Measurements from ENCODE around the gene LDB2. TPM values are rescaled to one million over a fixed set of nuclear protein-coding genes. Genes with fewer than 3 reads are reported as not detected.

The LDB2 gene
- total RNA-seq, 1 experiment from 2014 or later, result not detected

GRCh38 chr4:16705341-16705740 lies 193.1 kb downstream of the LDB2 start:
- H3K4me3 ChIP-seq, result no peak overlapping the region
- no TSS peak for BruUV-seq (replicated peaks)
- no peaks in the 10 kb centered on the region for H4K20me1 ChIP-seq (ENCODE audit: insufficient read depth)
- no peaks in the 10 kb centered on the region for H3F3A ChIP-seq (ENCODE audit: insufficient read depth, low read depth)
- H3K36me3 ChIP-seq (ENCODE audit: low read depth), result no peaks in the 10 kb centered on the region
- H3K9me3 ChIP-seq (ENCODE audit: insufficient read depth, low read depth), result no peaks in the 10 kb centered on the region
- H3K27ac ChIP-seq, result no peak overlapping the region
- no peaks in the 10 kb centered on the region for H3K27me3 ChIP-seq (ENCODE audit: insufficient read depth, low read depth)
- no peaks in the 10 kb centered on the region for H3K79me2 ChIP-seq (ENCODE audit: low read depth)
- CTCF ChIA-PET, result no interaction called here
- DNase-seq, result no peak
- no peak overlapping the region for H2AFZ ChIP-seq
- intact Hi-C loops (cut with micrococcal nuclease; ENCODE audit: unreplicated experiment), result no loop called here
- no peaks in the 10 kb centered on the region for H3K9me2 ChIP-seq (ENCODE audit: insufficient read depth)
- TF ChIP-seq, protein P1, sequence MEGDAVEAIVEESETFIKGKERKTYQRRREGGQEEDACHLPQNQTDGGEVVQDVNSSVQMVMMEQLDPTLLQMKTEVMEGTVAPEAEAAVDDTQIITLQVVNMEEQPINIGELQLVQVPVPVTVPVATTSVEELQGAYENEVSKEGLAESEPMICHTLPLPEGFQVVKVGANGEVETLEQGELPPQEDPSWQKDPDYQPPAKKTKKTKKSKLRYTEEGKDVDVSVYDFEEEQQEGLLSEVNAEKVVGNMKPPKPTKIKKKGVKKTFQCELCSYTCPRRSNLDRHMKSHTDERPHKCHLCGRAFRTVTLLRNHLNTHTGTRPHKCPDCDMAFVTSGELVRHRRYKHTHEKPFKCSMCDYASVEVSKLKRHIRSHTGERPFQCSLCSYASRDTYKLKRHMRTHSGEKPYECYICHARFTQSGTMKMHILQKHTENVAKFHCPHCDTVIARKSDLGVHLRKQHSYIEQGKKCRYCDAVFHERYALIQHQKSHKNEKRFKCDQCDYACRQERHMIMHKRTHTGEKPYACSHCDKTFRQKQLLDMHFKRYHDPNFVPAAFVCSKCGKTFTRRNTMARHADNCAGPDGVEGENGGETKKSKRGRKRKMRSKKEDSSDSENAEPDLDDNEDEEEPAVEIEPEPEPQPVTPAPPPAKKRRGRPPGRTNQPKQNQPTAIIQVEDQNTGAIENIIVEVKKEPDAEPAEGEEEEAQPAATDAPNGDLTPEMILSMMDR (conservative IDR thresholded peaks at IDR 0.05), result no peak
- TF ChIP-seq EZH2 (IDR thresholded peaks at IDR 0.05; ENCODE audit: low read depth), result no peak
- no peak overlapping the region for H3K4me2 ChIP-seq
- no peaks in the 10 kb centered on the region for H3K4me1 ChIP-seq (replicated peaks; ENCODE audit: insufficient read depth)
- POLR2A ChIA-PET (ENCODE audit: unreplicated experiment), result no interaction called here

- Histone ChIP-seq H3K79me2 (ENCODE audit: low read depth) (no peaks in the 10 kb centered on the region), H3K9me2 (ENCODE audit: insufficient read depth) (no peaks in the 10 kb centered on the region), H3K4me1 (replicated peaks; ENCODE audit: insufficient read depth) (no peaks in the 10 kb centered on the region), H3K4me3 (no peak overlapping the region), H3K27me3 (ENCODE audit: insufficient read depth, low read depth) (no peaks in the 10 kb centered on the region), H3F3A (ENCODE audit: insufficient read depth, low read depth) (no peaks in the 10 kb centered on the region), H3K27ac (no peak overlapping the region), H3K4me2 (no peak overlapping the region), H2AFZ (no peak overlapping the region), H3K36me3 (ENCODE audit: low read depth) (no peaks in the 10 kb centered on the region), H3K9me3 (ENCODE audit: insufficient read depth, low read depth) (no peaks in the 10 kb centered on the region), H4K20me1 (ENCODE audit: insufficient read depth) (no peaks in the 10 kb centered on the region)
- TF ChIP-seq, protein P1 (conservative IDR thresholded peaks at IDR 0.05), result no peak
- no peak for TF ChIP-seq EZH2 (IDR thresholded peaks at IDR 0.05; ENCODE audit: low read depth)
- intact Hi-C loops (cut with micrococcal nuclease; ENCODE audit: unreplicated experiment), result no loop called here
- DNase-seq, result no peak
- CTCF ChIA-PET, result no interaction called here
- POLR2A ChIA-PET (ENCODE audit: unreplicated experiment), result no interaction called here
- BruUV-seq (replicated peaks), result no TSS peak
Observed at GRCh38 chr4:16704489-16704888, 194.0 kb downstream of the LDB2 start.

- Histone ChIP-seq H3K27me3 (ENCODE audit: insufficient read depth, low read depth) (no peaks in the 10 kb centered on the region), H3K4me3 (no peak overlapping the region), H3K9me2 (ENCODE audit: insufficient read depth) (no peaks in the 10 kb centered on the region), H3K79me2 (ENCODE audit: low read depth) (no peaks in the 10 kb centered on the region), H3K36me3 (ENCODE audit: low read depth) (no peaks in the 10 kb centered on the region), H3F3A (ENCODE audit: insufficient read depth, low read depth) (no peaks in the 10 kb centered on the region), H3K27ac (no peak overlapping the region), H3K4me2 (no peak overlapping the region), H3K4me1 (replicated peaks; ENCODE audit: insufficient read depth) (no peaks in the 10 kb centered on the region), H3K9me3 (ENCODE audit: insufficient read depth, low read depth) (no peaks in the 10 kb centered on the region), H4K20me1 (ENCODE audit: insufficient read depth) (no peaks in the 10 kb centered on the region), H2AFZ (no peak overlapping the region)
- POLR2A ChIA-PET (ENCODE audit: unreplicated experiment), result no interaction called here
- DNase-seq, result no peak
- CTCF ChIA-PET, result no interaction called here
- no peak for TF ChIP-seq EZH2 (IDR thresholded peaks at IDR 0.05; ENCODE audit: low read depth)
- TF ChIP-seq, protein P1 (conservative IDR thresholded peaks at IDR 0.05), result no peak
- no TSS peak for BruUV-seq (replicated peaks)
- intact Hi-C loops (cut with micrococcal nuclease; ENCODE audit: unreplicated experiment), result no loop called here
Observed at GRCh38 chr4:16695896-16696295, 202.5 kb downstream of the LDB2 start.
